K562 (cell line): Measurements from ENCODE around the gene PHYKPL. TPM values are rescaled to one million over a fixed set of nuclear protein-coding genes. Genes with fewer than 3 reads are reported as not detected.
A peak's percentile ranks its signal among the peaks of the same experiment; 100 is the strongest.

Source experiments
- CLOCK ChIP-seq: fragments of 250-450 bp; sonication (Bioruptor Pico); IDR thresholded peaks from 2 replicates; pipeline ENCODE4 v1.4.0; 2020; ENCODE audit warnings: mild to moderate bottlenecking, moderate library complexity, borderline replicate concordance
- ELK3 ChIP-seq: fragments of 450-650 bp; formaldehyde crosslinking; IDR thresholded peaks from 2 replicates; pipeline ENCODE4 v1.4.0; 2020; ENCODE audit warnings: mild to moderate bottlenecking
- KDM5B ChIP-seq: fragments of 200-600 bp; sonication (generic); IDR thresholded peaks from 2 replicates; pipeline ENCODE4 v1.6.1; 2012; ENCODE audit warnings: low read depth, mild to moderate bottlenecking, moderate library complexity, low read length, control low read depth, inconsistent platforms; ENCODE audit not compliant: insufficient replicate concordance
- MTA3 ChIP-seq: fragments of 450-650 bp; formaldehyde crosslinking; IDR thresholded peaks from 2 replicates; pipeline ENCODE4 v1.6.1; 2017; ENCODE audit warnings: mild to moderate bottlenecking, borderline replicate concordance
- PBX2 ChIP-seq, 2 experiments: IDR thresholded peaks in 1 of 2; conservative IDR thresholded peaks in 1 of 2; 2 replicates each; pipeline ENCODE4 v1.6.1; 2016; ENCODE audit warnings: low read depth in 2 of 2, mild to moderate bottlenecking in 1 of 2, missing compliant biosample characterization in 1 of 2, missing genetic modification characterization in 1 of 2, moderate library complexity in 1 of 2
- REST ChIP-seq, 2 experiments: fragments of 450-650 bp; formaldehyde crosslinking in 1 of 2; IDR thresholded peaks; 2 replicates each; pipeline versions ENCODE4 v1.4.0 to v1.6.1; 2014 to 2020; ENCODE audit warnings: mild to moderate bottlenecking in 2 of 2, borderline replicate concordance in 1 of 2, low read depth in 1 of 2
- ZNF324 ChIP-seq: fragments of 250-450 bp; sonication (Bioruptor Pico); IDR thresholded peaks from 2 replicates; pipeline ENCODE4 v1.4.0; 2020; ENCODE audit warnings: mild to moderate bottlenecking
- ZNF561 ChIP-seq: fragments of 450-650 bp; formaldehyde crosslinking; conservative IDR thresholded peaks from 2 replicates; pipeline ENCODE4 v1.4.0; 2020; ENCODE audit warnings: mild to moderate bottlenecking, moderate library complexity
- polyA plus RNA-seq, 8 experiments: library from polyadenylated mRNA; depleted of rRNA in 4 of 8; stranded (reverse) in 5 of 8; unstranded in 3 of 8; fragments of >200 nt; fragmentation: Nextera tagmentation in 2 of 8; fragmentation: Illumina TruSeq in 1 of 8; extraction: Ambion mirVana in 2 of 8; extraction: Trizol in 1 of 8; gene quantifications; 2 replicates each; pipeline versions ENCODE4 v1.2.1 to v1.2.3, GENCODE V29; 2011 to 2014; ENCODE audit warnings: inconsistent platforms in 1 of 8, missing spikeins in 1 of 8
- total RNA-seq, 7 experiments: library from RNA; depleted of rRNA in 6 of 7; stranded (reverse); fragments of >200 nt in 6 of 7; fragmentation: Illumina TruSeq in 2 of 7; extraction: Trizol in 2 of 7; gene quantifications; 2 replicates each; pipeline versions ENCODE4 v1.2.1 to v1.2.3, GENCODE V29; 2011 to 2021; ENCODE audit warnings: low replicate concordance in 1 of 7

PHYKPL gene
- total and polyA plus RNA-seq, 9 of the 15 experiments (the other 6 are each of a cell fraction or from before 2014, with no cell fraction given) = 4.7 to 34.7 (median 18.6) TPM

GRCh38 chr5:178204182-178204934 is 28.2 kb downstream of the PHYKPL start, which contains the start of gene HNRNPAB (continued):
- TF ChIP-seq PBX2 (CRISPR knock-in tag; IDR thresholded peaks at IDR 0.05; ENCODE audit: low read depth) (peak; percentile 95), PBX2 (tag; conservative IDR thresholded peaks at IDR 0.05; ENCODE audit: low read depth) (peak; percentile 98), MTA3 (peak; percentile 99), ELK3 (CRISPR knock-in tag) (no peak), ZNF561 (CRISPR knock-in tag) (no peak), CLOCK (no peak), KDM5B (peak; percentile 100), REST (IDR thresholded peaks at IDR 0.05; ENCODE audit: borderline replicate concordance) (no peak), REST (CRISPR knock-in tag; IDR thresholded peaks at IDR 0.05; ENCODE audit: low read depth) (peak; percentile 58; the same call in 1 of the 2 replicates), ZNF324 (no peak)
